ENCODE results near the gene KLC1.

- TF ChIP-seq CTCF (IDR thresholded peaks at IDR 0.05) (no peak), POLR2A (IDR thresholded peaks at IDR 0.05) (no peak)
Measured at GRCh38 chr14:103616635-103617300, 12.2 kb upstream of the KLC1 start.

All from transverse colon (tissue), 3 donors.